GM12874 (cell line): ENCODE measurements around the gene NEK11.

ENCODE experiments used
- TF ChIP-seq, protein P1 (sequence below): IDR thresholded peaks from 2 replicates; pipeline ENCODE4 v1.5.1; 2011; ENCODE audit warnings: low read depth, mild to moderate bottlenecking, control low read depth, low read length, moderate library complexity; ENCODE audit not compliant: insufficient read depth

Gene NEK11

GRCh38 chr3:131314318-131314717, 287.6 kb downstream of the NEK11 start:
- TF ChIP-seq, protein P1, sequence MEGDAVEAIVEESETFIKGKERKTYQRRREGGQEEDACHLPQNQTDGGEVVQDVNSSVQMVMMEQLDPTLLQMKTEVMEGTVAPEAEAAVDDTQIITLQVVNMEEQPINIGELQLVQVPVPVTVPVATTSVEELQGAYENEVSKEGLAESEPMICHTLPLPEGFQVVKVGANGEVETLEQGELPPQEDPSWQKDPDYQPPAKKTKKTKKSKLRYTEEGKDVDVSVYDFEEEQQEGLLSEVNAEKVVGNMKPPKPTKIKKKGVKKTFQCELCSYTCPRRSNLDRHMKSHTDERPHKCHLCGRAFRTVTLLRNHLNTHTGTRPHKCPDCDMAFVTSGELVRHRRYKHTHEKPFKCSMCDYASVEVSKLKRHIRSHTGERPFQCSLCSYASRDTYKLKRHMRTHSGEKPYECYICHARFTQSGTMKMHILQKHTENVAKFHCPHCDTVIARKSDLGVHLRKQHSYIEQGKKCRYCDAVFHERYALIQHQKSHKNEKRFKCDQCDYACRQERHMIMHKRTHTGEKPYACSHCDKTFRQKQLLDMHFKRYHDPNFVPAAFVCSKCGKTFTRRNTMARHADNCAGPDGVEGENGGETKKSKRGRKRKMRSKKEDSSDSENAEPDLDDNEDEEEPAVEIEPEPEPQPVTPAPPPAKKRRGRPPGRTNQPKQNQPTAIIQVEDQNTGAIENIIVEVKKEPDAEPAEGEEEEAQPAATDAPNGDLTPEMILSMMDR: no peak

- TF ChIP-seq, protein P1: no peak
Observed at GRCh38 chr3:131315162-131315561, 288.5 kb downstream of the NEK11 start.

- TF ChIP-seq, protein P1: no peak
Observed at GRCh38 chr3:131317667-131318066, 291.0 kb downstream of the NEK11 start.

GRCh38 chr3:131323014-131323413, 296.3 kb downstream of the NEK11 start:
- TF ChIP-seq, protein P1: no peak

- TF ChIP-seq, protein P1: no peak
Observed at GRCh38 chr3:131323792-131324191, 297.1 kb downstream of the NEK11 start.

GRCh38 chr3:131324923-131325322, 298.2 kb downstream of the NEK11 start:
- TF ChIP-seq, protein P1: no peak

- TF ChIP-seq, protein P1: no peak
Observed at GRCh38 chr3:131326307-131326706, 299.6 kb downstream of the NEK11 start.

GRCh38 chr3:131328721-131329120, 302.0 kb downstream of the NEK11 start:
- TF ChIP-seq, protein P1: no peak
